ENCODE data around the gene TMEM253.

The TMEM253 gene

GRCh38 chr14:21100931-21101330 lies at the start of gene TMEM253:
TMEM253 (plus strand) TSS chr14:21101066; CDS start chr14:21101344, 278 bp downstream.
- DNase-seq: no peak

- no peak for DNase-seq
Measured at GRCh38 chr14:21053184-21054122, 47.4 kb upstream of the TMEM253 start.

- no peak for DNase-seq
Measured at GRCh38 chr14:21054123-21054767, 46.6 kb upstream of the TMEM253 start.

GRCh38 chr14:21054768-21055145 lies 46.1 kb upstream of the TMEM253 start:
- no peak for DNase-seq

GRCh38 chr14:21055432-21056117 lies 45.3 kb upstream of the TMEM253 start:
- no peak for DNase-seq

GRCh38 chr14:21056520-21057163 lies 44.2 kb upstream of the TMEM253 start:
- DNase-seq: no peak

GRCh38 chr14:21057803-21058675 lies 42.8 kb upstream of the TMEM253 start, which contains the start of gene RNASE8:
RNASE8 (plus strand) TSS chr14:21057822; CDS start chr14:21057893, 71 bp downstream.
- no peak for DNase-seq

GRCh38 chr14:21058903-21059302 lies 42.0 kb upstream of the TMEM253 start:
- DNase-seq: no peak

GRCh38 chr14:21059842-21060613 lies 40.8 kb upstream of the TMEM253 start:
- no peak for DNase-seq

GRCh38 chr14:21060614-21061346 lies 40.1 kb upstream of the TMEM253 start:
- no peak for DNase-seq

- no peak for DNase-seq
Measured at GRCh38 chr14:21061347-21061668, 39.6 kb upstream of the TMEM253 start.

GRCh38 chr14:21063479-21063878 lies 37.4 kb upstream of the TMEM253 start:
- no peak for DNase-seq

GRCh38 chr14:21066882-21067502 lies 33.9 kb upstream of the TMEM253 start:
- DNase-seq: no peak

GRCh38 chr14:21068521-21069387 lies 32.1 kb upstream of the TMEM253 start:
- DNase-seq: peak; percentile 44

GRCh38 chr14:21069388-21070082 lies 31.3 kb upstream of the TMEM253 start:
- no peak for DNase-seq

- DNase-seq: peak; percentile 13
Measured at GRCh38 chr14:21070083-21070609, 30.7 kb upstream of the TMEM253 start, which contains the start of gene ARHGEF40. ARHGEF40 (plus strand) TSS chr14:21070304; CDS start chr14:21070397, 93 bp downstream.

- peak; percentile 16 for DNase-seq
Measured at GRCh38 chr14:21070610-21071224, 30.1 kb upstream of the TMEM253 start.

All from stimulated activated CD4-positive, alpha-beta T cell treated with anti-CD3 and anti-CD28 coated beads, Interleukin-4, amount 100 ng/mL, for 24 hours (primary cell).